SK-N-SH treated with all-trans-retinoic acid at 6 μM for 48 hours (cell line): ENCODE results near the gene ROBO1.

Experiments used
- TSHZ2 ChIP-seq: fragments of 250-450 bp; sonication (Bioruptor Pico); IDR thresholded peaks from 2 replicates; pipeline ENCODE4 v1.5.0; 2020; ENCODE audit warnings: mild to moderate bottlenecking, moderate library complexity
- ZFP30 ChIP-seq: fragments of 450-650 bp; formaldehyde crosslinking; IDR thresholded peaks from 2 replicates; pipeline ENCODE4 v1.5.0; 2022; ENCODE audit warnings: mild to moderate bottlenecking, moderate library complexity
- TF ChIP-seq, protein P1 (sequence below): fragments of 250-450 bp; sonication (Bioruptor Pico); IDR thresholded peaks from 2 replicates; pipeline ENCODE4 v1.8.0; 2020; ENCODE audit warnings: mild to moderate bottlenecking, moderate library complexity, borderline replicate concordance

DNA sequence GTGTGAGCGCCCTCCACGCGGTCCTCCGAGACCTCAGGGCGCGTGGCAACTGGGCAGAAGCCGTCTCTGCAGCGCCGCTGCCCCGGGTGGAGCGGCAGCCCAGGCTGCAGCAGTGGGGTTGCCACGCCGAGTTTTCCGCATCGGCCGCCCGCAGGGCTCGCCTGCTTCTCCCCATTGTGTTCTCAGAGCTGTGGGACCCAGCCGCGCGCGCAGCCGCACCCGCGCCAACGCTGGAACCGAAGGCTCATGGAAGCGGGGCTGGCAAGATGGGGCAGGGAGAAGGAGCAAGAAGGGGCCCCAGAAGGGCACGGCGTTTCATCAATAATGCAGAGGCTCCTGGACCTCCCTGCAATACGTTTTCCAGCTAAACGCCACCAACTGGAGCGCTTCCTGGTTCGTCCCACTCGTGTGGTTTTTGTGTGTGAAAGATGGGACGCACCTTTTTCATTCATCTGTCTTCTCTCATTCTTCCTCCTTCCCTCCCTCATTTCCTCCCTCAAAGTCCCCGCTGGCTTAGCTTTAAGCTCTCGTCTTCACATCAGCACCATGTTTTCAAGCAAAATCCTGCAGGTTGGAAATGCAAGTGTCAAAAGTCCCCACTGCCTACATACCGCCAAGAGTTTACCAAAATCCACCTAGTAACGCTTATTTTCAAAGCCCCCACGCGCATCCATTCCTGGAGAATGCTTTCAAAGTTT is 1.2 kb downstream of the ROBO1 start:
- TF ChIP-seq, protein P1, sequence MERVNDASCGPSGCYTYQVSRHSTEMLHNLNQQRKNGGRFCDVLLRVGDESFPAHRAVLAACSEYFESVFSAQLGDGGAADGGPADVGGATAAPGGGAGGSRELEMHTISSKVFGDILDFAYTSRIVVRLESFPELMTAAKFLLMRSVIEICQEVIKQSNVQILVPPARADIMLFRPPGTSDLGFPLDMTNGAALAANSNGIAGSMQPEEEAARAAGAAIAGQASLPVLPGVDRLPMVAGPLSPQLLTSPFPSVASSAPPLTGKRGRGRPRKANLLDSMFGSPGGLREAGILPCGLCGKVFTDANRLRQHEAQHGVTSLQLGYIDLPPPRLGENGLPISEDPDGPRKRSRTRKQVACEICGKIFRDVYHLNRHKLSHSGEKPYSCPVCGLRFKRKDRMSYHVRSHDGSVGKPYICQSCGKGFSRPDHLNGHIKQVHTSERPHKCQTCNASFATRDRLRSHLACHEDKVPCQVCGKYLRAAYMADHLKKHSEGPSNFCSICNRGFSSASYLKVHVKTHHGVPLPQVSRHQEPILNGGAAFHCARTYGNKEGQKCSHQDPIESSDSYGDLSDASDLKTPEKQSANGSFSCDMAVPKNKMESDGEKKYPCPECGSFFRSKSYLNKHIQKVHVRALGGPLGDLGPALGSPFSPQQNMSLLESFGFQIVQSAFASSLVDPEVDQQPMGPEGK (CRISPR knock-in tag): no peak
- TF ChIP-seq ZFP30: no peak
- TF ChIP-seq TSHZ2 (CRISPR knock-in tag): no peak
